SK-N-SH (cell line): ENCODE measurements around the gene RMDN3. TPM values are rescaled to one million over a fixed set of nuclear protein-coding genes. Genes with fewer than 3 reads are reported as not detected.

ENCODE experiments used
- CTCF ChIA-PET: fragments of 300-600, 350-600 bp; formaldehyde crosslinking; extraction: SDS; loops from one replicate; lab custom pipeline; 2021; lab: Yijun Ruan, JAX
- POLR2A ChIA-PET: fragments of 350-600 bp; sonication (Branson Sonifier 250); formaldehyde crosslinking; extraction: SDS; loops from one replicate; lab custom pipeline; 2020; ENCODE audit warnings: antibody characterized with exemption, inconsistent platforms; lab: Yijun Ruan, JAX
- DNase-seq: peaks from one replicate; pipeline ENCODE4 v3.0.0; 2012
- H2AFZ ChIP-seq: fragments of 200-600 bp; sonication (generic); 2 replicates; pipeline ENCODE4 v1.8.1; 2016; ENCODE audit warnings: antibody characterized with exemption, mild to moderate bottlenecking, low read depth
- H3F3A ChIP-seq: fragments of 200-600 bp; sonication (generic); replicated peaks from 2 replicates; pipeline ENCODE3; 2016; ENCODE audit warnings: antibody characterized with exemption, mild to moderate bottlenecking; ENCODE audit not compliant: insufficient read depth
- H3K27ac ChIP-seq, 2 experiments: fragments of 200-500 bp in 1 of 2; fragments of 200-600 bp in 1 of 2; sonication (Bioruptor generic) in 1 of 2; sonication (generic), shearing (Covaris generic) in 1 of 2; 2 replicates each; pipeline versions ENCODE4 v1.5.1 to v1.6.1; 2014 to 2016; ENCODE audit warnings: low read depth in 2 of 2, inconsistent platforms in 1 of 2, low read length in 1 of 2, mild to moderate bottlenecking in 1 of 2, mixed read lengths in 1 of 2
- H3K27me3 ChIP-seq: fragments of 200-600 bp; sonication (generic), shearing (Covaris generic); 2 replicates; pipeline ENCODE4 v1.6.1; 2016; ENCODE audit warnings: mixed run types; ENCODE audit not compliant: insufficient read depth
- H3K36me3 ChIP-seq, 2 experiments: fragments of 200-500 bp in 1 of 2; fragments of 200-600 bp in 1 of 2; sonication (Bioruptor generic) in 1 of 2; sonication (generic) in 1 of 2; replicated peaks in 1 of 2; 2 replicates each; pipeline versions ENCODE3 to v1.5.1; 2014 to 2016; ENCODE audit warnings: low read length in 1 of 2, mild to moderate bottlenecking in 1 of 2; ENCODE audit not compliant: insufficient read depth in 2 of 2, control insufficient read depth in 1 of 2
- H3K4me1 ChIP-seq, 2 experiments: fragments of 200-500 bp in 1 of 2; fragments of 200-600 bp in 1 of 2; sonication (Bioruptor generic) in 1 of 2; sonication (generic), shearing (Covaris generic) in 1 of 2; 2 replicates each; pipeline versions ENCODE4 v1.5.1 to v1.6.1; 2014 to 2016; ENCODE audit warnings: low read depth in 1 of 2, low read length in 1 of 2, mixed run types in 1 of 2; ENCODE audit not compliant: insufficient read depth in 2 of 2, control insufficient read depth in 1 of 2
- H3K4me2 ChIP-seq: fragments of 200-600 bp; sonication (generic), shearing (Covaris generic); 2 replicates; pipeline ENCODE4 v1.6.1; 2017; ENCODE audit warnings: mixed run types
- H3K4me3 ChIP-seq, 2 experiments: fragments of 200-500 bp in 1 of 2; fragments of 200-600 bp in 1 of 2; sonication (Bioruptor generic) in 1 of 2; sonication (generic), shearing (Covaris generic) in 1 of 2; 2 replicates each; pipeline versions ENCODE4 v1.5.1 to v1.8.1; 2014 to 2016; ENCODE audit warnings: low read depth in 2 of 2, inconsistent platforms in 1 of 2, low read length in 1 of 2, mild to moderate bottlenecking in 1 of 2, mixed read lengths in 1 of 2, moderate library complexity in 1 of 2
- H3K79me2 ChIP-seq: fragments of 200-600 bp; sonication (generic); 2 replicates; pipeline ENCODE4 v1.8.1; 2017; ENCODE audit warnings: mild to moderate bottlenecking; ENCODE audit not compliant: insufficient read depth
- H3K9ac ChIP-seq: fragments of 200-600 bp; sonication (generic); 2 replicates; pipeline ENCODE4 v1.6.1; 2017; ENCODE audit warnings: mixed run types
- H3K9me2 ChIP-seq: fragments of 200-600 bp; sonication (generic); 2 replicates; pipeline ENCODE4 v1.6.1; 2017; ENCODE audit warnings: mixed run types
- H3K9me3 ChIP-seq: fragments of 200-600 bp; sonication (generic); 2 replicates; pipeline ENCODE4 v1.6.1; 2017; ENCODE audit warnings: mixed run types, mild to moderate bottlenecking, moderate library complexity
- H4K20me1 ChIP-seq: fragments of 200-600 bp; sonication (generic); 2 replicates; pipeline ENCODE4 v1.6.1; 2017; ENCODE audit warnings: mild to moderate bottlenecking, mixed run types; ENCODE audit not compliant: insufficient read depth
- ELF1 ChIP-seq: IDR thresholded peaks from 2 replicates; pipeline ENCODE4 v1.4.0; 2012
- FOXJ3 ChIP-seq: sonication (generic); formaldehyde crosslinking; IDR thresholded peaks from 2 replicates; pipeline ENCODE4 v1.5.1; 2020; ENCODE audit warnings: mild to moderate bottlenecking, missing genetic modification reagents
- NFIC ChIP-seq: IDR thresholded peaks from 2 replicates; pipeline ENCODE4 v1.4.0; 2012; ENCODE audit warnings: borderline replicate concordance
- NRF1 ChIP-seq: IDR thresholded peaks from 2 replicates; pipeline ENCODE4 v1.6.1; 2012; ENCODE audit warnings: low read depth, mild to moderate bottlenecking, low read length
- RCOR1 ChIP-seq: fragments of 150-350 bp; IDR thresholded peaks from 2 replicates; pipeline ENCODE4 v1.6.1; 2017; ENCODE audit warnings: antibody characterized with exemption, low read length
- TAF1 ChIP-seq: IDR thresholded peaks from 2 replicates; pipeline ENCODE4 v1.6.1; 2012; ENCODE audit warnings: low read depth, mild to moderate bottlenecking, low read length, moderate library complexity, borderline replicate concordance
- WGBS: methylation state at CpG from one replicate; pipeline ENCODE4 v1.1.6; 2017; ENCODE audit warnings: low lambda C conversion rate; 5-methylcytosine and 5-hydroxymethylcytosine counted together
- polyA plus RNA-seq, 3 experiments: library from polyadenylated mRNA; depleted of rRNA; stranded (reverse); fragments of >200 nt; gene quantifications; 2 replicates each; pipeline ENCODE4 v1.2.3, GENCODE V29; 2012
- TF ChIP-seq, protein P1 (sequence below): IDR thresholded peaks from 2 replicates; pipeline ENCODE4 v1.6.1; 2012; ENCODE audit warnings: mild to moderate bottlenecking, low read depth, low read length, moderate library complexity
- TF ChIP-seq, protein P2 (sequence below): fragments of 200-600 bp; sonication (generic); IDR thresholded peaks from 2 replicates; pipeline ENCODE4 v1.6.1; 2017; ENCODE audit warnings: antibody characterized with exemption, mild to moderate bottlenecking, moderate library complexity
- TF ChIP-seq, protein P3 (sequence below): fragments of 150-350 bp; IDR thresholded peaks from 2 replicates; pipeline ENCODE4 v1.6.1; 2017; ENCODE audit warnings: antibody characterized with exemption, low read length, low read depth, borderline replicate concordance
- TF ChIP-seq, protein P4 (sequence below): IDR thresholded peaks from 2 replicates; pipeline ENCODE4 v1.4.0; 2012; ENCODE audit warnings: low read depth, borderline replicate concordance

RMDN3 gene
- polyA plus RNA-seq, 1 of the 3 experiments (the other 2 are of a cell fraction) = 33.0 TPM

DNA sequence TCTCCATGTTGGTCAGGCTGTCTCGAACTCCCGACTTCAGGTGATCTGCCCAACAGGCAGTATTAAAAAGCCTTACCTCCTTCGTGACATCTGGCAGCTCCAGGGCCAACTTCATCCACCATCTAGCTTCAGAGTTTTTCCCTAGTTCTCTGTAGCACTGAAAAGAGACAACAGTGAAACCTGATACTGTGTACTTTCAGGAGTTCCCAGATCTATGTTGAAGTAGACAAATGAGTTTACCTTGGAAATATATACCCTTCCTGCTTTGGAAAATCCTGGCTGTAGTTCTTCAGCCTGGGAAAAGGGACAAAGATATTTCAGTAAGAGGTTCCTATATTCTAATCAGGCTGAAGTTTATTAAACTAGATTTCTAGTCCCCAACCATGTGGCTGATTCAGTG, 18.0 kb downstream of the RMDN3 start:
- CTCF ChIA-PET = interaction anchor here (1.0 to 20.8 kb wide), 4 partner anchors 10 to 40 kb away, joined by 3 to 555 read pairs (median 16); partner anchors contain the start of genes C15orf62 and GCHFR
- Histone ChIP-seq H3K4me2 (no peak overlapping the region), H3K27me3 (no peaks in the 10 kb centered on the region)
- WGBS = 100% methylated on average over 3 of the region's 3 CpGs
- TF ChIP-seq TAF1 = no peak
- TF ChIP-seq, protein P1, sequence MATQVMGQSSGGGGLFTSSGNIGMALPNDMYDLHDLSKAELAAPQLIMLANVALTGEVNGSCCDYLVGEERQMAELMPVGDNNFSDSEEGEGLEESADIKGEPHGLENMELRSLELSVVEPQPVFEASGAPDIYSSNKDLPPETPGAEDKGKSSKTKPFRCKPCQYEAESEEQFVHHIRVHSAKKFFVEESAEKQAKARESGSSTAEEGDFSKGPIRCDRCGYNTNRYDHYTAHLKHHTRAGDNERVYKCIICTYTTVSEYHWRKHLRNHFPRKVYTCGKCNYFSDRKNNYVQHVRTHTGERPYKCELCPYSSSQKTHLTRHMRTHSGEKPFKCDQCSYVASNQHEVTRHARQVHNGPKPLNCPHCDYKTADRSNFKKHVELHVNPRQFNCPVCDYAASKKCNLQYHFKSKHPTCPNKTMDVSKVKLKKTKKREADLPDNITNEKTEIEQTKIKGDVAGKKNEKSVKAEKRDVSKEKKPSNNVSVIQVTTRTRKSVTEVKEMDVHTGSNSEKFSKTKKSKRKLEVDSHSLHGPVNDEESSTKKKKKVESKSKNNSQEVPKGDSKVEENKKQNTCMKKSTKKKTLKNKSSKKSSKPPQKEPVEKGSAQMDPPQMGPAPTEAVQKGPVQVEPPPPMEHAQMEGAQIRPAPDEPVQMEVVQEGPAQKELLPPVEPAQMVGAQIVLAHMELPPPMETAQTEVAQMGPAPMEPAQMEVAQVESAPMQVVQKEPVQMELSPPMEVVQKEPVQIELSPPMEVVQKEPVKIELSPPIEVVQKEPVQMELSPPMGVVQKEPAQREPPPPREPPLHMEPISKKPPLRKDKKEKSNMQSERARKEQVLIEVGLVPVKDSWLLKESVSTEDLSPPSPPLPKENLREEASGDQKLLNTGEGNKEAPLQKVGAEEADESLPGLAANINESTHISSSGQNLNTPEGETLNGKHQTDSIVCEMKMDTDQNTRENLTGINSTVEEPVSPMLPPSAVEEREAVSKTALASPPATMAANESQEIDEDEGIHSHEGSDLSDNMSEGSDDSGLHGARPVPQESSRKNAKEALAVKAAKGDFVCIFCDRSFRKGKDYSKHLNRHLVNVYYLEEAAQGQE = no peak
- no peak for TF ChIP-seq FOXJ3 (CRISPR knock-in tag)
- no peak for TF ChIP-seq RCOR1
- TF ChIP-seq, protein P2, sequence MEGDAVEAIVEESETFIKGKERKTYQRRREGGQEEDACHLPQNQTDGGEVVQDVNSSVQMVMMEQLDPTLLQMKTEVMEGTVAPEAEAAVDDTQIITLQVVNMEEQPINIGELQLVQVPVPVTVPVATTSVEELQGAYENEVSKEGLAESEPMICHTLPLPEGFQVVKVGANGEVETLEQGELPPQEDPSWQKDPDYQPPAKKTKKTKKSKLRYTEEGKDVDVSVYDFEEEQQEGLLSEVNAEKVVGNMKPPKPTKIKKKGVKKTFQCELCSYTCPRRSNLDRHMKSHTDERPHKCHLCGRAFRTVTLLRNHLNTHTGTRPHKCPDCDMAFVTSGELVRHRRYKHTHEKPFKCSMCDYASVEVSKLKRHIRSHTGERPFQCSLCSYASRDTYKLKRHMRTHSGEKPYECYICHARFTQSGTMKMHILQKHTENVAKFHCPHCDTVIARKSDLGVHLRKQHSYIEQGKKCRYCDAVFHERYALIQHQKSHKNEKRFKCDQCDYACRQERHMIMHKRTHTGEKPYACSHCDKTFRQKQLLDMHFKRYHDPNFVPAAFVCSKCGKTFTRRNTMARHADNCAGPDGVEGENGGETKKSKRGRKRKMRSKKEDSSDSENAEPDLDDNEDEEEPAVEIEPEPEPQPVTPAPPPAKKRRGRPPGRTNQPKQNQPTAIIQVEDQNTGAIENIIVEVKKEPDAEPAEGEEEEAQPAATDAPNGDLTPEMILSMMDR = no peak
- TF ChIP-seq ELF1 = no peak
- TF ChIP-seq, protein P3, sequence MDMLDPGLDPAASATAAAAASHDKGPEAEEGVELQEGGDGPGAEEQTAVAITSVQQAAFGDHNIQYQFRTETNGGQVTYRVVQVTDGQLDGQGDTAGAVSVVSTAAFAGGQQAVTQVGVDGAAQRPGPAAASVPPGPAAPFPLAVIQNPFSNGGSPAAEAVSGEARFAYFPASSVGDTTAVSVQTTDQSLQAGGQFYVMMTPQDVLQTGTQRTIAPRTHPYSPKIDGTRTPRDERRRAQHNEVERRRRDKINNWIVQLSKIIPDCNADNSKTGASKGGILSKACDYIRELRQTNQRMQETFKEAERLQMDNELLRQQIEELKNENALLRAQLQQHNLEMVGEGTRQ = no peak
- no peak for TF ChIP-seq NRF1
- TF ChIP-seq, protein P4, sequence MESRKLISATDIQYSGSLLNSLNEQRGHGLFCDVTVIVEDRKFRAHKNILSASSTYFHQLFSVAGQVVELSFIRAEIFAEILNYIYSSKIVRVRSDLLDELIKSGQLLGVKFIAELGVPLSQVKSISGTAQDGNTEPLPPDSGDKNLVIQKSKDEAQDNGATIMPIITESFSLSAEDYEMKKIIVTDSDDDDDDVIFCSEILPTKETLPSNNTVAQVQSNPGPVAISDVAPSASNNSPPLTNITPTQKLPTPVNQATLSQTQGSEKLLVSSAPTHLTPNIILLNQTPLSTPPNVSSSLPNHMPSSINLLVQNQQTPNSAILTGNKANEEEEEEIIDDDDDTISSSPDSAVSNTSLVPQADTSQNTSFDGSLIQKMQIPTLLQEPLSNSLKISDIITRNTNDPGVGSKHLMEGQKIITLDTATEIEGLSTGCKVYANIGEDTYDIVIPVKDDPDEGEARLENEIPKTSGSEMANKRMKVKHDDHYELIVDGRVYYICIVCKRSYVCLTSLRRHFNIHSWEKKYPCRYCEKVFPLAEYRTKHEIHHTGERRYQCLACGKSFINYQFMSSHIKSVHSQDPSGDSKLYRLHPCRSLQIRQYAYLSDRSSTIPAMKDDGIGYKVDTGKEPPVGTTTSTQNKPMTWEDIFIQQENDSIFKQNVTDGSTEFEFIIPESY = no peak
- TF ChIP-seq NFIC = no peak
- TF ChIP-seq, all 33 proteins: peak for 0
- no peak overlapping the region for H3K9ac ChIP-seq
- peaks cover 3% of the 10 kb centered on the region for H3F3A ChIP-seq
- no peaks in the 10 kb centered on the region for H3K4me1 ChIP-seq
- H3K4me3 ChIP-seq = no peak overlapping the region
- no peaks in the 10 kb centered on the region for H3K79me2 ChIP-seq
- no peaks in the 10 kb centered on the region for H4K20me1 ChIP-seq
- H3K36me3 ChIP-seq = peaks cover 43 to 51% of the 10 kb centered on the region in 2 experiments
- no peak overlapping the region for H3K27ac ChIP-seq
- H3K9me3 ChIP-seq = no peaks in the 10 kb centered on the region
- DNase-seq = no peak
- POLR2A ChIA-PET = no interaction called here
- H3K9me2 ChIP-seq = no peaks in the 10 kb centered on the region
- H2AFZ ChIP-seq = no peak overlapping the region
